ENCODE data around the gene FGGY.

DNA sequence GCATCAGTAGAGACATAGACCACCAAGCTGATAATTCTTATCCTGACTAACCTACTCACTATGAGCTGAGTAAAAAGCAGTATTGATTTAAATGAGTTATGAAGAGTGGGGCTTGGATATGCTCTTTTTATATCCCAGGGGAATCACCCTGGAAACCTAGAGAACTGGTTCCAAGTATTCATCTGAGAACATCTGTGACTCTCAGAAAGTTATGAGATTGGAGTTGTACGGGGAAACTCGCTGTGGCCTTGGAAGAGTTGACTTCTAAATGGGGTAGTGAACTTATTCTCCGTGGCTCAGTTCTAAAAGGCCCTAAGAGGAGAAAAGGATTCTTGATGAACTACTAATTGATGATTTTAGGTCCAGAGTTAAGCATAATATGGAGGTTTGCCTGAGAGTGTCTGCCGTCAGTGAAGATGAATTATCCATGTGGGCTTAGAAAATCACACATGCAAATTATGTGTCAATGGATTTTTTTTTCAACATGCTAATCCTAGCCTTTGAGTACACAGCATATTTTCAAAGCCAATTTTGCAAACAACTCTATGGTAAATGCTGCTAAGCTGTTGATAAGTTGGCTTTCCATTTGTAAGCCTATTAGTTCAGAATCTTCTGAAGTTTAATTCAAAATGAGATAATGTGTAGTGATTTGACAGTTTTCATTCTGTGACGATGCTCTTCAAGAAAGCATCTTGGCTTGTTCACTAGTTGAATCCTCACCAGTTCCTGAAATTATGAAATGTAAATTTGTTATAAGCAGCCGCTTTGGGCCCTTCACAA, 122.7 kb downstream of the FGGY start:
- TF ChIP-seq, protein P1, sequence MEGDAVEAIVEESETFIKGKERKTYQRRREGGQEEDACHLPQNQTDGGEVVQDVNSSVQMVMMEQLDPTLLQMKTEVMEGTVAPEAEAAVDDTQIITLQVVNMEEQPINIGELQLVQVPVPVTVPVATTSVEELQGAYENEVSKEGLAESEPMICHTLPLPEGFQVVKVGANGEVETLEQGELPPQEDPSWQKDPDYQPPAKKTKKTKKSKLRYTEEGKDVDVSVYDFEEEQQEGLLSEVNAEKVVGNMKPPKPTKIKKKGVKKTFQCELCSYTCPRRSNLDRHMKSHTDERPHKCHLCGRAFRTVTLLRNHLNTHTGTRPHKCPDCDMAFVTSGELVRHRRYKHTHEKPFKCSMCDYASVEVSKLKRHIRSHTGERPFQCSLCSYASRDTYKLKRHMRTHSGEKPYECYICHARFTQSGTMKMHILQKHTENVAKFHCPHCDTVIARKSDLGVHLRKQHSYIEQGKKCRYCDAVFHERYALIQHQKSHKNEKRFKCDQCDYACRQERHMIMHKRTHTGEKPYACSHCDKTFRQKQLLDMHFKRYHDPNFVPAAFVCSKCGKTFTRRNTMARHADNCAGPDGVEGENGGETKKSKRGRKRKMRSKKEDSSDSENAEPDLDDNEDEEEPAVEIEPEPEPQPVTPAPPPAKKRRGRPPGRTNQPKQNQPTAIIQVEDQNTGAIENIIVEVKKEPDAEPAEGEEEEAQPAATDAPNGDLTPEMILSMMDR (IDR thresholded peaks at IDR 0.05; ENCODE audit: borderline replicate concordance, extremely low read depth, low read length, poor library complexity, severe bottlenecking), result no peak
- no peak for TF ChIP-seq EZH2 (IDR thresholded peaks at IDR 0.05; ENCODE audit: borderline replicate concordance, low read depth, low read length, severe bottlenecking)

All from DND-41 (cell line).